Heart right ventricle (tissue), 16 donors: ENCODE results near the gene DCAF7. TPM values are rescaled to one million over a fixed set of nuclear protein-coding genes. Genes with fewer than 3 reads are reported as not detected.

Source experiments
- ATAC-seq, 8 donors: fragments of 200-7000 bp; cut with Tn5 transposase; one replicate each; pipeline ENCODE4 v1.9.1; 2020; ENCODE audit warnings: mild to moderate bottlenecking in 8 of 8, moderate library complexity in 8 of 8, moderate number of reproducible peaks in 1 of 8
- DNase-seq, 2 donors: peaks; one replicate each; pipeline ENCODE4 v3.0.0-alpha.2; 2020
- H3K27ac ChIP-seq, 10 donors: fragments of 200-600 bp; sonication (generic) in 2 of 10; one replicate each; pipeline versions ENCODE4 v1.5.0 to v1.8.0; 2020 to 2022; ENCODE audit warnings: mild to moderate bottlenecking in 3 of 10
- H3K27me3 ChIP-seq, 7 donors: fragments of 200-600 bp; one replicate each; pipeline ENCODE4 v1.8.0; 2021 to 2022; ENCODE audit warnings: mild to moderate bottlenecking in 2 of 7
- H3K36me3 ChIP-seq, 9 donors: fragments of 200-600 bp; sonication (generic) in 1 of 9; one replicate each; pipeline versions ENCODE4 v1.5.0 to v1.8.0; 2020 to 2022; ENCODE audit warnings: mild to moderate bottlenecking in 2 of 9
- H3K4me1 ChIP-seq, 9 donors: fragments of 200-600 bp; sonication (generic) in 1 of 9; one replicate each; pipeline versions ENCODE4 v1.5.0 to v1.8.0; 2020 to 2022; ENCODE audit warnings: mild to moderate bottlenecking in 4 of 9
- H3K4me3 ChIP-seq, 10 donors: fragments of 200-600 bp; sonication (generic) in 2 of 10; one replicate each; pipeline versions ENCODE4 v1.5.0 to v1.8.0; 2020 to 2022; ENCODE audit warnings: mild to moderate bottlenecking in 7 of 10, moderate library complexity in 2 of 10
- H3K9me3 ChIP-seq, 11 donors: fragments of 200-600 bp in 10 of 11; sonication (generic) in 2 of 11; one replicate each; pipeline versions ENCODE4 v1.5.0 to v1.8.0; 2013 to 2022; ENCODE audit warnings: mild to moderate bottlenecking in 2 of 11, control low read depth in 1 of 11, moderate library complexity in 1 of 11
- WGBS, 2 donors: extraction: QIAGEN DNeasy Blood & Tissue Kit; methylation state at CpG; one replicate each; pipeline ENCODE4 v1.1.7; 2013; ENCODE audit warnings: inconsistent platforms in 1 of 2; 5-methylcytosine and 5-hydroxymethylcytosine counted together
- intact Hi-C, 10 donors: fragments of 100-400 bp; cut with DNase I; formaldehyde crosslinking; loops; one replicate each; pipeline versions ENCODE4 v1.11.1 to v1.14.2; 2022
- polyA plus RNA-seq, 2 donors: library from polyadenylated mRNA; stranded (reverse); fragments of 200-250 nt; gene quantifications; one replicate each; pipeline ENCODE4 v1.2.3, GENCODE V29; 2013
- total RNA-seq, 10 donors: library from RNA; stranded (reverse); fragmentation: NEBNext Ultra II Directional in 3 of 10; extraction: Animal tissue kit (Norgen Biotek cat#: 25700) in 3 of 10; gene quantifications; one replicate each; pipeline versions ENCODE4 v1.2.1 to v1.2.4, GENCODE V29; 2021 to 2023
- TF ChIP-seq, protein P1 (sequence below), 9 donors: fragments of 200-600 bp; sonication (generic) in 2 of 9; IDR thresholded peaks; one replicate each; pipeline versions ENCODE4 v1.5.0 to v1.8.0; 2021 to 2022; ENCODE audit warnings: antibody characterized with exemption in 9 of 9, mild to moderate bottlenecking in 5 of 9, moderate library complexity in 1 of 9
- donor health status: Arrhythmogenic right ventricular cardiomyopathy.
- donor health status: ischemic (EF 13 %, LVEDD 7.1; RV severe dilation, severe dysfunction).
- donor health status: healthy with polysubstance abuse.
- donor health status: DM: no; HTN: yes; CAD: no.
- donor health status: DM: no; HTN: no; CAD: no.
- donor health status: ischemic (EF 25% LVEDD 6.9; RV normal size, moderate dysfunction).
- donor health status: ischemic (EF 25% LVEDD 5.7; RV mildly dilated, moderate dysfunction).
- donor health status: healthy.
- donor health status: DM: yes; HTN: yes; CAD: no.
- donor health status: Ischemic cardiomyopathy.
- donor health status: ischemic (EF 35%, LVEDD 5.7; RV mildly dilated, moderate dysfunction).
- donor health status: nonischemic (EF 11% LVEDD 7.7; RV severe dilation, severe dysfunction).
- donor health status: DM: yes; HTN: yes; CAD: no.
- donor health status: PGD.
- donor health status: ischemic (EF 29% LVEDD 5.4; RV normal size, mild dysfunction).
- donor health status: nonischemic (EF 23%, LVEDD 6.1; RV moderate dilation, normal function).

The DCAF7 gene
- total and polyA plus RNA-seq, 12 donors = 10.2 to 60.7 (median 41.7) TPM

DNA sequence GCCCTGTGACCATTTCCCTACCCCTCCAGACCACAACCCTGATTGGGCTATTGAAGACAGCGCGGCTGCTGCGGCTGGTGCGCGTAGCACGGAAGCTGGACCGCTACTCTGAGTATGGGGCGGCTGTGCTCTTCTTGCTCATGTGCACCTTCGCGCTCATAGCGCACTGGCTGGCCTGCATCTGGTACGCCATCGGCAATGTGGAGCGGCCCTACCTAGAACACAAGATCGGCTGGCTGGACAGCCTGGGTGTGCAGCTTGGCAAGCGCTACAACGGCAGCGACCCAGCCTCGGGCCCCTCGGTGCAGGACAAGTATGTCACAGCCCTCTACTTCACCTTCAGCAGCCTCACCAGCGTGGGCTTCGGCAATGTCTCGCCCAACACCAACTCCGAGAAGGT lies 14.6 kb upstream of the DCAF7 start:
- TF ChIP-seq, protein P1, sequence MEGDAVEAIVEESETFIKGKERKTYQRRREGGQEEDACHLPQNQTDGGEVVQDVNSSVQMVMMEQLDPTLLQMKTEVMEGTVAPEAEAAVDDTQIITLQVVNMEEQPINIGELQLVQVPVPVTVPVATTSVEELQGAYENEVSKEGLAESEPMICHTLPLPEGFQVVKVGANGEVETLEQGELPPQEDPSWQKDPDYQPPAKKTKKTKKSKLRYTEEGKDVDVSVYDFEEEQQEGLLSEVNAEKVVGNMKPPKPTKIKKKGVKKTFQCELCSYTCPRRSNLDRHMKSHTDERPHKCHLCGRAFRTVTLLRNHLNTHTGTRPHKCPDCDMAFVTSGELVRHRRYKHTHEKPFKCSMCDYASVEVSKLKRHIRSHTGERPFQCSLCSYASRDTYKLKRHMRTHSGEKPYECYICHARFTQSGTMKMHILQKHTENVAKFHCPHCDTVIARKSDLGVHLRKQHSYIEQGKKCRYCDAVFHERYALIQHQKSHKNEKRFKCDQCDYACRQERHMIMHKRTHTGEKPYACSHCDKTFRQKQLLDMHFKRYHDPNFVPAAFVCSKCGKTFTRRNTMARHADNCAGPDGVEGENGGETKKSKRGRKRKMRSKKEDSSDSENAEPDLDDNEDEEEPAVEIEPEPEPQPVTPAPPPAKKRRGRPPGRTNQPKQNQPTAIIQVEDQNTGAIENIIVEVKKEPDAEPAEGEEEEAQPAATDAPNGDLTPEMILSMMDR (IDR thresholded peaks at IDR 0.05) = no peak
- DNase-seq (no peak), ATAC-seq (no peak)
- Histone ChIP-seq H3K9me3 (no peaks in the 10 kb centered on the region), H3K36me3 (no peaks in the 10 kb centered on the region), H3K27me3 (peaks cover 0 to 40% (median 36%) of the 10 kb centered on the region in 7 donors), H3K27ac (no peak overlapping the region), H3K4me3 (no peak overlapping the region), H3K4me1 (peaks cover 0 to 9% (median 8%) of the 10 kb centered on the region in 9 donors)
- 96% methylated on average over 24 of the region's 24 CpGs for WGBS, 2 donors
- intact Hi-C loops = no loop called here

DNA sequence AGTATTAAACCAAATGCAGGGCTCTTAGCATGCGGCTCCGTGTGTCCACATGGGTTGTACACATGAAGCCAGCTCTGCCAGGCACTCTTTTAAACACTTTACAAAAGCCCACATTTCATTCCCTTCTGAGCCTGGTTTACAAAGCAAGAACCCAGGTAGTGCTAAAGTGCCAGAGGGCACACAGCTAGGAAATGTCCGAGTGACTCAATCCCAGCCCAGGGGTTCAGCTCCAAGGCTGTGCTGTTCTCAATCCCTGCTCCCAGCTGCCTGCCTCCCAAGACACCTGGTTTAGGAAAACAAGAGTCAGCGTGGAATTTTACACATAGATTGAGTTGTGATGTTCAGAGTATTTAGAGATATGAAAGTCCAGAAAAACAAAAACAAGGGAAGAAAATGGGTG lies 13.3 kb upstream of the DCAF7 start:
- no peak overlapping the region for H3K27ac ChIP-seq
- no peak for ATAC-seq

DNA sequence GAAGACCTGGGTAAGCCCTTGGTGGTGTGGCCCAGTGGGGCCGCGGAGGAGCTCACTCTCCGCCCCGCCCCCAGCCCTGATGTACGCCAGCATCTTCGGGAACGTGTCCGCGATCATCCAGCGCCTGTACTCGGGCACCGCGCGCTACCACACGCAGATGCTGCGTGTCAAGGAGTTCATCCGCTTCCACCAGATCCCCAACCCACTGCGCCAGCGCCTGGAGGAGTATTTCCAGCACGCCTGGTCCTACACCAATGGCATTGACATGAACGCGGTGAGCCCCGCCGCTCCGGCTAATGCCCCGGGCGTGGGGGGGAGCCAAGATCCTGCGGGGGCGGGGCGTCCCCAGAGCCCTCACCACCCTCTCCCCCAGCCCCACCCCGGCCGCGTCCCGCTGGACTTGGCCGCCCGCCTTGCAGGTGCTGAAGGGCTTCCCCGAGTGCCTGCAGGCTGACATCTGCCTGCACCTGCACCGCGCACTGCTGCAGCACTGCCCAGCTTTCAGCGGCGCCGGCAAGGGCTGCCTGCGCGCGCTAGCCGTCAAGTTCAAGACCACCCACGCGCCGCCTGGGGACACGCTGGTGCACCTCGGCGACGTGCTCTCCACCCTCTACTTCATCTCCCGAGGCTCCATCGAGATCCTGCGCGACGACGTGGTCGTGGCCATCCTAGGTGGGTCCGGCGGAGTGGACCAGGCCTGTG lies 12.1 kb upstream of the DCAF7 start:
- H3K27ac ChIP-seq = no peak overlapping the region
- intact Hi-C loops = no loop called here
- peaks cover 0 to 9% (median 8%) of the 10 kb centered on the region in 9 donors for H3K4me1 ChIP-seq
- DNase-seq (no peak), ATAC-seq (peak in 1 of 8 donors; percentile 14)
- 6 to 7% methylated on average over 58 to 62 of the region's 62 CpGs for WGBS, 2 donors
- no peaks in the 10 kb centered on the region for H3K36me3 ChIP-seq
- TF ChIP-seq, protein P1 (IDR thresholded peaks at IDR 0.05) = no peak
- H3K9me3 ChIP-seq = no peaks in the 10 kb centered on the region
- H3K4me3 ChIP-seq = peak overlapping the region in 7 of 10 donors; percentile 9 to 27 (median 20)
- H3K27me3 ChIP-seq = peaks cover 0 to 40% (median 36%) of the 10 kb centered on the region in 7 donors

More for the DNA sequence above, 13.3 kb upstream of the DCAF7 start:
- H3K4me1 ChIP-seq = peaks cover 0 to 9% (median 8%) of the 10 kb centered on the region in 9 donors
- no peaks in the 10 kb centered on the region for H3K36me3 ChIP-seq
- WGBS, 2 donors = 88% methylated on average over 4 of the region's 4 CpGs
- intact Hi-C loops = no loop called here
- no peaks in the 10 kb centered on the region for H3K9me3 ChIP-seq
- H3K4me3 ChIP-seq = no peak overlapping the region
- TF ChIP-seq, protein P1 (IDR thresholded peaks at IDR 0.05) = no peak
- peaks cover 0 to 40% (median 36%) of the 10 kb centered on the region in 7 donors for H3K27me3 ChIP-seq
- DNase-seq = no peak

DNA sequence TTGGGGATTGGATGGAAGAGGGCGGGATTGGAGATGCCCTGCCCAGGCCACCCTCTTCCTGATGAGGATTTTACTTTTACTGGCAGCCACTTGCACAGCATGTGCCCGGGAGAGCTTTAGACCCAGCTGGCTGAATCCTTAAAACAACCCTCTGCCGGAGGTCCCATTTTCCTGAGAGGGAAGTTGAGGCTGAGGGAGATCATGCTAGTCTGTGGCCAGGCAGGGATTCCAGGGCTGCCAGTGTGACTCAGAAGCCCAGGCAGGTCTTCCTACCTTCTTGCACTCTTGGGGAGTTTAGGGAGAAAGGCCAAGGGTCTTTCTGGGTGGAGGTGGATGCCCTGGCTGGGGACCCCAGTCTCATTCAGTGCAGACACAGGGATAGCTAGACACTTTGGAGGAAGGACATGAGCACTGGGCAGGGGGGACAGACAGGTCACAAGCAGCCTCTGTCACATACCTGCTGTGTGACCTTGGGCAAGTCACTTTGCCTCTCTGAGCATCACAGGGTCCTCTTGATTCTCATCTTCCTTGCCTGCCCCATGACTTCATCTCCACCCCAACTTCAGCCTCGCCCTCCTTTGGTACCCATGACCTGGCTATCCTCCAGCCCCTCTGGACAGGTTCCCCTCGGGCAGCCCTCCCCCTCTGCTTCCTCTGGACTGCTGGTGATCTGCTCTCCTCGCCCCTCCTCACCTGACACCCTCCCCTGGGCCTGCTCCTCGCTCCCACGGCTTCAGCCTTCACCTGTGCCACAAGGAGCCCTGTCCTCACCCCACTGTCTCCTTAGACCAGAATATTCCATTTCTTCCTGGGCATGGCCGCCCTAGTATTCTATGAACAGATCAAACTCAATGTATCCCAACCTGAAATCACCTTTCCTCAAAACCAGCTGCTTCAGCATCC lies 11.3 kb upstream of the DCAF7 start:
- H3K9me3 ChIP-seq = no peaks in the 10 kb centered on the region
- 66 to 73% methylated on average over 9 of the region's 9 CpGs for WGBS, 2 donors
- no peaks in the 10 kb centered on the region for H3K36me3 ChIP-seq
- TF ChIP-seq, protein P1 (IDR thresholded peaks at IDR 0.05) = no peak
- no peak overlapping the region for H3K27ac ChIP-seq
- intact Hi-C loops = no loop called here
- peaks cover 0 to 9% (median 8%) of the 10 kb centered on the region in 9 donors for H3K4me1 ChIP-seq
- peak overlapping the region in 2 of 10 donors; percentile 13 to 27 for H3K4me3 ChIP-seq
- peaks cover 0 to 40% (median 36%) of the 10 kb centered on the region in 7 donors for H3K27me3 ChIP-seq
- ATAC-seq = no peak
- no peak for DNase-seq
